Measurements from ENCODE around the gene CSF3R.

The CSF3R gene

GRCh38 chr1:36482724-36483388 is at the start of gene CSF3R:
Gene CSF3R, minus strand, starts transcription at chr1:36482913. Its CDS starts 3,417 bp downstream, at chr1:36479496.
- H3K4me3 ChIP-seq (ENCODE audit: low read depth in 1 of 5, low read length in 5 of 5), result peak within 1 kb of the TSS; percentile 26 to 53 (median 44)

GRCh38 chr1:36531833-36532232 is 49.1 kb upstream of the CSF3R start:
- H3K4me3 ChIP-seq (ENCODE audit: low read depth in 1 of 5, low read length in 5 of 5), result no peak overlapping the region
- no peaks in the 10 kb centered on the region for H3K36me3 ChIP-seq (ENCODE audit: control insufficient read depth in 5 of 5, insufficient read depth in 5 of 5, low read length in 5 of 5)
- no peak overlapping the region for H3K9ac ChIP-seq (ENCODE audit: low read length in 5 of 5)
- H3K9me3 ChIP-seq (ENCODE audit: control insufficient read depth in 5 of 5, low read length in 5 of 5), result peaks cover 0 to 22% (median 14%) of the 10 kb centered on the region in 5 donors
- no peaks in the 10 kb centered on the region for H3K4me1 ChIP-seq (ENCODE audit: control insufficient read depth in 5 of 5, insufficient read depth in 5 of 5, low read length in 5 of 5)
- peaks cover 0 to 23% (median 3%) of the 10 kb centered on the region in 5 donors for H3K27me3 ChIP-seq (ENCODE audit: control insufficient read depth in 5 of 5, insufficient read depth in 4 of 5, low read length in 5 of 5)
- no peak overlapping the region for H3K27ac ChIP-seq (ENCODE audit: low read depth, low read length)

More at GRCh38 chr1:36482724-36483388, at the start of gene CSF3R:
- Histone ChIP-seq H3K36me3 (ENCODE audit: control insufficient read depth in 5 of 5, insufficient read depth in 5 of 5, low read length in 5 of 5) (peaks cover 0 to 3% (median 0%) of the 10 kb centered on the region in 5 donors), H3K9me3 (ENCODE audit: control insufficient read depth in 5 of 5, low read length in 5 of 5) (no peaks in the 10 kb centered on the region), H3K27me3 (ENCODE audit: control insufficient read depth in 5 of 5, insufficient read depth in 4 of 5, low read length in 5 of 5) (peaks cover 0 to 6% (median 3%) of the 10 kb centered on the region in 5 donors), H3K4me1 (ENCODE audit: control insufficient read depth in 5 of 5, insufficient read depth in 5 of 5, low read length in 5 of 5) (peaks cover 0 to 34% (median 14%) of the 10 kb centered on the region in 5 donors), H3K9ac (ENCODE audit: low read length in 5 of 5) (peak within 1 kb of the TSS in 4 of 5 donors; percentile 22 to 62 (median 45)), H3K27ac (ENCODE audit: low read depth, low read length) (no peak within 1 kb of the TSS)

- no peak overlapping the region for H3K4me3 ChIP-seq (ENCODE audit: low read depth in 1 of 5, low read length in 5 of 5)
- H3K27me3 ChIP-seq (ENCODE audit: control insufficient read depth in 5 of 5, insufficient read depth in 4 of 5, low read length in 5 of 5), result peaks cover 0 to 16% (median 3%) of the 10 kb centered on the region in 5 donors
- no peaks in the 10 kb centered on the region for H3K4me1 ChIP-seq (ENCODE audit: control insufficient read depth in 5 of 5, insufficient read depth in 5 of 5, low read length in 5 of 5)
- H3K9ac ChIP-seq (ENCODE audit: low read length in 5 of 5), result no peak overlapping the region
- no peak overlapping the region for H3K27ac ChIP-seq (ENCODE audit: low read depth, low read length)
- peaks cover 0 to 22% (median 14%) of the 10 kb centered on the region in 5 donors for H3K9me3 ChIP-seq (ENCODE audit: control insufficient read depth in 5 of 5, low read length in 5 of 5)
- H3K36me3 ChIP-seq (ENCODE audit: control insufficient read depth in 5 of 5, insufficient read depth in 5 of 5, low read length in 5 of 5), result no peaks in the 10 kb centered on the region
Observed at GRCh38 chr1:36530791-36531190, 48.1 kb upstream of the CSF3R start.

GRCh38 chr1:36530261-36530660 is 47.5 kb upstream of the CSF3R start:
- H3K36me3 ChIP-seq (ENCODE audit: control insufficient read depth in 5 of 5, insufficient read depth in 5 of 5, low read length in 5 of 5), result no peaks in the 10 kb centered on the region
- H3K27ac ChIP-seq (ENCODE audit: low read depth, low read length), result no peak overlapping the region
- H3K4me3 ChIP-seq (ENCODE audit: low read depth in 1 of 5, low read length in 5 of 5), result no peak overlapping the region
- no peaks in the 10 kb centered on the region for H3K4me1 ChIP-seq (ENCODE audit: control insufficient read depth in 5 of 5, insufficient read depth in 5 of 5, low read length in 5 of 5)
- peaks cover 0 to 22% (median 14%) of the 10 kb centered on the region in 5 donors for H3K9me3 ChIP-seq (ENCODE audit: control insufficient read depth in 5 of 5, low read length in 5 of 5)
- no peak overlapping the region for H3K9ac ChIP-seq (ENCODE audit: low read length in 5 of 5)
- peaks cover 0 to 16% (median 3%) of the 10 kb centered on the region in 5 donors for H3K27me3 ChIP-seq (ENCODE audit: control insufficient read depth in 5 of 5, insufficient read depth in 4 of 5, low read length in 5 of 5)

GRCh38 chr1:36529769-36530260 is 47.1 kb upstream of the CSF3R start:
- Histone ChIP-seq H3K4me3 (ENCODE audit: low read depth in 1 of 5, low read length in 5 of 5) (no peak overlapping the region), H3K36me3 (ENCODE audit: control insufficient read depth in 5 of 5, insufficient read depth in 5 of 5, low read length in 5 of 5) (no peaks in the 10 kb centered on the region), H3K27me3 (ENCODE audit: control insufficient read depth in 5 of 5, insufficient read depth in 4 of 5, low read length in 5 of 5) (peaks cover 0 to 16% (median 3%) of the 10 kb centered on the region in 5 donors), H3K4me1 (ENCODE audit: control insufficient read depth in 5 of 5, insufficient read depth in 5 of 5, low read length in 5 of 5) (no peaks in the 10 kb centered on the region), H3K9ac (ENCODE audit: low read length in 5 of 5) (no peak overlapping the region), H3K27ac (ENCODE audit: low read depth, low read length) (no peak overlapping the region), H3K9me3 (ENCODE audit: control insufficient read depth in 5 of 5, low read length in 5 of 5) (peaks cover 0 to 22% (median 14%) of the 10 kb centered on the region in 5 donors)

- H3K9ac ChIP-seq (ENCODE audit: low read length in 5 of 5), result no peak overlapping the region
- peaks cover 0 to 16% (median 5%) of the 10 kb centered on the region in 5 donors for H3K27me3 ChIP-seq (ENCODE audit: control insufficient read depth in 5 of 5, insufficient read depth in 4 of 5, low read length in 5 of 5)
- no peaks in the 10 kb centered on the region for H3K4me1 ChIP-seq (ENCODE audit: control insufficient read depth in 5 of 5, insufficient read depth in 5 of 5, low read length in 5 of 5)
- no peaks in the 10 kb centered on the region for H3K36me3 ChIP-seq (ENCODE audit: control insufficient read depth in 5 of 5, insufficient read depth in 5 of 5, low read length in 5 of 5)
- H3K27ac ChIP-seq (ENCODE audit: low read depth, low read length), result no peak overlapping the region
- H3K4me3 ChIP-seq (ENCODE audit: low read depth in 1 of 5, low read length in 5 of 5), result no peak overlapping the region
- H3K9me3 ChIP-seq (ENCODE audit: control insufficient read depth in 5 of 5, low read length in 5 of 5), result peaks cover 0 to 18% (median 14%) of the 10 kb centered on the region in 5 donors
Observed at GRCh38 chr1:36528361-36529349, 45.9 kb upstream of the CSF3R start.

GRCh38 chr1:36525166-36525565 is 42.5 kb upstream of the CSF3R start:
- Histone ChIP-seq H3K9me3 (ENCODE audit: control insufficient read depth in 5 of 5, low read length in 5 of 5) (no peaks in the 10 kb centered on the region), H3K27me3 (ENCODE audit: control insufficient read depth in 5 of 5, insufficient read depth in 4 of 5, low read length in 5 of 5) (peaks cover 0 to 12% (median 6%) of the 10 kb centered on the region in 5 donors), H3K4me1 (ENCODE audit: control insufficient read depth in 5 of 5, insufficient read depth in 5 of 5, low read length in 5 of 5) (no peaks in the 10 kb centered on the region), H3K27ac (ENCODE audit: low read depth, low read length) (no peak overlapping the region), H3K9ac (ENCODE audit: low read length in 5 of 5) (no peak overlapping the region), H3K36me3 (ENCODE audit: control insufficient read depth in 5 of 5, insufficient read depth in 5 of 5, low read length in 5 of 5) (no peaks in the 10 kb centered on the region), H3K4me3 (ENCODE audit: low read depth in 1 of 5, low read length in 5 of 5) (no peak overlapping the region)

GRCh38 chr1:36524359-36525062 is 41.8 kb upstream of the CSF3R start:
- Histone ChIP-seq H3K27me3 (ENCODE audit: control insufficient read depth in 5 of 5, insufficient read depth in 4 of 5, low read length in 5 of 5) (peaks cover 0 to 7% (median 3%) of the 10 kb centered on the region in 5 donors), H3K4me1 (ENCODE audit: control insufficient read depth in 5 of 5, insufficient read depth in 5 of 5, low read length in 5 of 5) (no peaks in the 10 kb centered on the region), H3K36me3 (ENCODE audit: control insufficient read depth in 5 of 5, insufficient read depth in 5 of 5, low read length in 5 of 5) (no peaks in the 10 kb centered on the region), H3K9ac (ENCODE audit: low read length in 5 of 5) (no peak overlapping the region), H3K27ac (ENCODE audit: low read depth, low read length) (no peak overlapping the region), H3K4me3 (ENCODE audit: low read depth in 1 of 5, low read length in 5 of 5) (no peak overlapping the region), H3K9me3 (ENCODE audit: control insufficient read depth in 5 of 5, low read length in 5 of 5) (no peaks in the 10 kb centered on the region)

GRCh38 chr1:36523850-36524249 is 41.1 kb upstream of the CSF3R start:
- no peak overlapping the region for H3K9ac ChIP-seq (ENCODE audit: low read length in 5 of 5)
- H3K27me3 ChIP-seq (ENCODE audit: control insufficient read depth in 5 of 5, insufficient read depth in 4 of 5, low read length in 5 of 5), result peaks cover 0 to 7% (median 0%) of the 10 kb centered on the region in 5 donors
- H3K9me3 ChIP-seq (ENCODE audit: control insufficient read depth in 5 of 5, low read length in 5 of 5), result no peaks in the 10 kb centered on the region
- no peak overlapping the region for H3K4me3 ChIP-seq (ENCODE audit: low read depth in 1 of 5, low read length in 5 of 5)
- H3K36me3 ChIP-seq (ENCODE audit: control insufficient read depth in 5 of 5, insufficient read depth in 5 of 5, low read length in 5 of 5), result no peaks in the 10 kb centered on the region
- H3K27ac ChIP-seq (ENCODE audit: low read depth, low read length), result no peak overlapping the region
- H3K4me1 ChIP-seq (ENCODE audit: control insufficient read depth in 5 of 5, insufficient read depth in 5 of 5, low read length in 5 of 5), result no peaks in the 10 kb centered on the region
